Body of pancreas (tissue), 4 donors: ENCODE measurements around the gene LMBRD1. TPM values are rescaled to one million over a fixed set of nuclear protein-coding genes. Genes with fewer than 3 reads are reported as not detected.
A peak's percentile ranks its signal among the peaks of the same experiment; 100 is the strongest.
"Not testable (repeated sequence)": the region's sequence is repeated elsewhere in the genome, so short reads cannot be mapped to it uniquely, and the experiment has no call there.

Experiments
- ATAC-seq: fragments of 150-250 bp; one replicate; pipeline ENCODE4 v1.9.1; 2016
- DNase-seq, 4 donors: peaks; one replicate each; pipeline ENCODE4 v3.0.0-alpha.2; 2019
- H3K27ac ChIP-seq, 4 donors: fragments of 200-600 bp; sonication (generic); 1 replicate in 3 of 4; 2 replicates in 1 of 4; pipeline versions ENCODE4 v1.5.1 to v1.6.1; 2016 to 2019; ENCODE audit warnings: mild to moderate bottlenecking in 1 of 4, mixed read lengths in 1 of 4, moderate library complexity in 1 of 4
- H3K27me3 ChIP-seq, 2 donors: fragments of 200-600 bp; sonication (generic); one replicate each; pipeline ENCODE4 v1.6.0; 2016; ENCODE audit warnings: mild to moderate bottlenecking in 1 of 2
- H3K36me3 ChIP-seq, 2 donors: fragments of 200-600 bp; sonication (generic); replicated peaks in 1 of 2; 2 replicates each; pipeline ENCODE4 v1.5.1; 2016; ENCODE audit warnings: low read depth in 2 of 2; ENCODE audit not compliant: insufficient read depth in 1 of 2
- H3K4me1 ChIP-seq: fragments of 200-600 bp; sonication (generic); one replicate; pipeline ENCODE4 v1.6.0; 2016
- H3K4me3 ChIP-seq, 2 donors: fragments of 200-600 bp; sonication (generic); 1 replicate in 1 of 2; 2 replicates in 1 of 2; pipeline ENCODE4 v1.5.1; 2016 to 2019
- H3K9me3 ChIP-seq, 3 donors: fragments of 200-600 bp; sonication (generic); 1 replicate in 2 of 3; 2 replicates in 1 of 3; pipeline ENCODE4 v1.5.1; 2016
- POLR2A ChIP-seq, 3 donors: fragments of 450-650 bp; IDR thresholded peaks; one replicate each; pipeline ENCODE4 v1.6.1; 2016; ENCODE audit warnings: antibody characterized with exemption in 3 of 3, mild to moderate bottlenecking in 2 of 3
- WGBS, 2 donors: methylation state at CpG; one replicate each; pipeline ENCODE4 v1.1.5; 2017; 5-methylcytosine and 5-hydroxymethylcytosine counted together
- intact Hi-C: fragments of 100-400 bp; cut with DNase I; formaldehyde crosslinking; loops from one replicate; pipeline ENCODE4 v1.15.1; 2023
- total RNA-seq, 2 donors: library from RNA; depleted of rRNA; stranded (reverse); fragments of >200 nt; gene quantifications; one replicate each; pipeline ENCODE4 v1.1.0, GENCODE V29; 2016
- TF ChIP-seq, protein P1 (sequence below), 7 experiments: fragments of 450-650 bp in 4 of 7; fragments of 200-600 bp in 3 of 7; sonication (generic) in 3 of 7; IDR thresholded peaks; one replicate each; pipeline ENCODE4 v1.5.1; 2016 to 2019; ENCODE audit warnings: antibody characterized with exemption in 7 of 7

LMBRD1 gene
- total RNA-seq, 2 donors from 2014 or later = 33.9 to 55.3 TPM

DNA sequence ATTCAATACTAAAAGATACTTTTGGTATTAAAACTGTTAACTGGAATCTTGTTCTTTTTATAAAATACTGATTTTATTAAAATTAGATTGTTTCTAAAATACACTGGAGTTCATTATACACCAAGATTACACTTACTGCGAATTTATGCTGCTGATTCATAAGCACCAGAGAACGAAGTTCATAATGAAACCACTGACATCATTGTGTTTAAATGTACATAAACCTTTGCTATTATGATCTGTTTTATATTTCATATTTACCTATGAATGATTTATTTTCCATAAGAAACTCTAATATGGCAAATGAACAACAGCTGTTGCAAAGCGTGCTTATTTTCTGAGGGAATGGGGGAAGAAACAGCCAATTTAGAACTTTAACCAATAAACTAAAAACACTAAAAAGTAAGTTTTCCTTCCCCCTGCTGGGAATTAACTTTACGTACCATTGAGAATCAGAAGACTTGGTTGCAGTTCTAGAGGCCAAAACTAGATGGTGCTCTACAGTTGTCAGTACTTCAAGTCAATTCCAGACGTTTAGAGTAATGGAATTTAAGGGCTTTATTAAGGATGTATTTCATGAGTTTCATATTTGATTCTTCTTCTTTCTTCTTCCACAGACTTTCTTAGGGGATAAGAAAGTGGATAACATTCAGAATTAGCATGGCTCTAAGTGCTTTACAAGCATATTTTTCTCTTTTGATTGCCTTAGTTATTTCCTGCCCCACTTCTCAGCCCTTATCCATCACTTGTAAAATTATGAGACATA, 38.8 kb upstream of the LMBRD1 start:
- peak; percentile 76 for ATAC-seq
- Histone ChIP-seq H3K27me3 (no peaks in the 10 kb centered on the region), H3K9me3 (no peaks in the 10 kb centered on the region), H3K4me1 (peaks cover 3% of the 10 kb centered on the region), H3K36me3 (no peaks in the 10 kb centered on the region), H3K4me3 (no peak overlapping the region), H3K27ac (no peak overlapping the region)
- DNase-seq = peak; percentile 22 to 64 (median 32)
- intact Hi-C loops = loop anchor here (10.0 kb wide), 1 partner anchor 269 kb away; no protein-coding TSS in a partner anchor
- WGBS, 2 donors = 7% methylated on average over 5 of the region's 5 CpGs
- TF ChIP-seq, protein P1, sequence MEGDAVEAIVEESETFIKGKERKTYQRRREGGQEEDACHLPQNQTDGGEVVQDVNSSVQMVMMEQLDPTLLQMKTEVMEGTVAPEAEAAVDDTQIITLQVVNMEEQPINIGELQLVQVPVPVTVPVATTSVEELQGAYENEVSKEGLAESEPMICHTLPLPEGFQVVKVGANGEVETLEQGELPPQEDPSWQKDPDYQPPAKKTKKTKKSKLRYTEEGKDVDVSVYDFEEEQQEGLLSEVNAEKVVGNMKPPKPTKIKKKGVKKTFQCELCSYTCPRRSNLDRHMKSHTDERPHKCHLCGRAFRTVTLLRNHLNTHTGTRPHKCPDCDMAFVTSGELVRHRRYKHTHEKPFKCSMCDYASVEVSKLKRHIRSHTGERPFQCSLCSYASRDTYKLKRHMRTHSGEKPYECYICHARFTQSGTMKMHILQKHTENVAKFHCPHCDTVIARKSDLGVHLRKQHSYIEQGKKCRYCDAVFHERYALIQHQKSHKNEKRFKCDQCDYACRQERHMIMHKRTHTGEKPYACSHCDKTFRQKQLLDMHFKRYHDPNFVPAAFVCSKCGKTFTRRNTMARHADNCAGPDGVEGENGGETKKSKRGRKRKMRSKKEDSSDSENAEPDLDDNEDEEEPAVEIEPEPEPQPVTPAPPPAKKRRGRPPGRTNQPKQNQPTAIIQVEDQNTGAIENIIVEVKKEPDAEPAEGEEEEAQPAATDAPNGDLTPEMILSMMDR (IDR thresholded peaks at IDR 0.05) = peak; percentile 67 to 85 (median 80)
- no peak for TF ChIP-seq POLR2A (IDR thresholded peaks at IDR 0.05)

DNA sequence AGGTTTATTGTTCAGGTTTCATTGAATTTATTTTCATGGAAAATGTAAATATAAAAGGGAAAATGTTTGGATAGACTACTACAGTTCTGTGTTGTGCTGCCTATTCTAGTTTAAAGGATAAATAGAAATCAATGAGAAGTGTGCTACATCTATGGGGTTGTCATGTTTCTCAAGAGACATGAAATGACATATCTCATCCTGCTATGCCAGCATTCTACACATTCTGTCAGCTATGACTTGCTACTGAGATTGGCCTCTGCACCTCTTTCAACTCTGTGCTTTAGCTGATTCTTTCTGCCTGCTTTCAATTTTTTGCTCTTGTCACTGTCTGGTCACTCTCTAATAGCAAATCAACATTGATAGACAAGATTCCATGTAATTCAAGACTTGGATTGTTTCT, 35.7 kb upstream of the LMBRD1 start:
- TF ChIP-seq, protein P1 (IDR thresholded peaks at IDR 0.05) = no peak
- TF ChIP-seq POLR2A (IDR thresholded peaks at IDR 0.05) = no peak
- H3K36me3 ChIP-seq = no peaks in the 10 kb centered on the region
- no peak for DNase-seq

DNA sequence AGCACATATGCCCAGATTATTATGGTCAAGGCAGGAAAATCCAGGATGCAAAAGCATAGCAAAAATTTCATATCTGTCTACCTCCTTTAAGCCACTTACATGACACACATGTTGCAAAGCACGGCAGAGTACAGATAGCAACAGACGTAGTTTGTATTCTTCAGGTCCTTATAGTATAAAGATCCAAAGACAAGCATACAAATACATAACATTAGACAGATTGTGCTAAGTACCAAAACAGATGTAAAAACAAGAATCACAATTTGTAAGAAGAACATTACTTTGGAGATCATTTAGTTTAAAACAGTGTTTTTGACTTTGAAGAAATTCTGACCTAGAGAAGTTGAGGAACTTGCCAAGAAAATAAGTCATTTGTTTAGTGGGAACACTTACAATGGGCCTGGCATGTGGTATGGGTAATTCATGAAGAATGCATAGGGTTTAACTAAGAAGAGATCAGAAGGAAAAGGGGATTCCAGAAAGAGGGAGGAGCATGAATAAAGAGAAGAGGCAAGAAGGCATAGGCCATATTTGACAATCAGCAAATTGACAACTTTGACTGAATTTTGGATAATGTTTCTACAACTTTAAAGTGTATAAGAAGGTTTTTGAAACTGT, 30.6 kb upstream of the LMBRD1 start:
- no peak for TF ChIP-seq POLR2A (IDR thresholded peaks at IDR 0.05)
- TF ChIP-seq, protein P1 (IDR thresholded peaks at IDR 0.05) = no peak
- WGBS, 2 donors = 45 to 73% methylated on average over 2 of the region's 2 CpGs
- no peak overlapping the region for H3K4me3 ChIP-seq
- H3K36me3 ChIP-seq = no peaks in the 10 kb centered on the region
- no peak overlapping the region for H3K27ac ChIP-seq
- no peaks in the 10 kb centered on the region for H3K27me3 ChIP-seq
- intact Hi-C loops = no loop called here
- H3K9me3 ChIP-seq = no peaks in the 10 kb centered on the region
- ATAC-seq (no peak), DNase-seq (no peak)
- H3K4me1 ChIP-seq = peaks cover 7% of the 10 kb centered on the region

More for the DNA sequence above, 35.7 kb upstream of the LMBRD1 start:
- H3K27me3 ChIP-seq = no peaks in the 10 kb centered on the region
- peaks cover 3% of the 10 kb centered on the region for H3K4me1 ChIP-seq
- H3K27ac ChIP-seq = no peak overlapping the region
- ATAC-seq = no peak
- H3K4me3 ChIP-seq = no peak overlapping the region
- intact Hi-C loops = loop anchor here (10.0 kb wide), 1 partner anchor 272 kb away; no protein-coding TSS in a partner anchor
- no peaks in the 10 kb centered on the region for H3K9me3 ChIP-seq

DNA sequence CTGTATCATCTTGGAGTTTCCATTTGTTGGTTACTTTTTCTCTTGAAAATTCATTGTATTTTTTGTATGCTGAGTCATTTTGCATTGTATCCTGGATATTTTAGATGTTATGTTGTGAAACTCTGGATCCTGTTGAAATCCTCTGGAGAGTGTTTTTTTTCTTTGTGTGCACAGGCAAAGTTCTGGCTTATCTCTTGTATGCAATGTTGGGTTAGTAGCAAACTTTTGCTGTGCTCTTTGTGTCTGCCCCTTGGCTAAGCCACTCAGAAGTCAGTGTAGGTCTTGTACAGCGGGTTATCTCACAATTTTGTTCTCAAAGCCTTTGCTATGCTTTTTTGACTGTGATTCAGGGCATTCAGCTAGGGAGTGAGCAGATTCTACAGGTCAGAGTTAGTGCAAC, 29.1 kb upstream of the LMBRD1 start:
- peaks cover 10% of the 10 kb centered on the region for H3K4me1 ChIP-seq
- no peak overlapping the region for H3K4me3 ChIP-seq
- ATAC-seq (peak; percentile 76), DNase-seq (peak in 3 of 4 donors; percentile 7 to 41 (median 16))
- no peak overlapping the region for H3K27ac ChIP-seq
- H3K36me3 ChIP-seq = no peaks in the 10 kb centered on the region
- 28 to 36% methylated on average over 1 of the region's 1 CpG for WGBS, 2 donors
- no peak for TF ChIP-seq POLR2A (IDR thresholded peaks at IDR 0.05)
- TF ChIP-seq, protein P1 (IDR thresholded peaks at IDR 0.05) = no peak
- intact Hi-C loops = no loop called here
- no peaks in the 10 kb centered on the region for H3K9me3 ChIP-seq
- no peaks in the 10 kb centered on the region for H3K27me3 ChIP-seq

DNA sequence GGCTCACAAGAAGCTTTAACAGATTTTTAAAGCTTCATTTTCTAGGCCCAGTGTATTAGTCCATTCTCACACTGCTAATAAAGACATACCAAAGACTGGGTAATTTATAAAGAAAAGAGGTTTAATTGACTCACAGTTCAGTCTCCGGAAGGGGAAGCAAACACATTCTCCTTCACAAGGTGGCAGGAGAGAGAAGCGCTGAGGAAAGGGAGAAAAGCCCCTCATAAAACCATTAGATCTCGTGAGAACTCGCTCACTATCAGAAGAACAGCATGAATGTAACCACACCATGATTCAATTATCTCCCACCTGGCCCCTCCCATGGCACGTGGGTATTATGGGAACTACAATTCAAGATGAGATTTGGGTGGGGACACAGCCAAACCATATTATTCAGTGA, 27.5 kb upstream of the LMBRD1 start:
- H3K4me3 ChIP-seq, intact Hi-C loops, H3K9me3 ChIP-seq, DNase-seq, H3K36me3 ChIP-seq, H3K27ac ChIP-seq, H3K27me3 ChIP-seq, ATAC-seq: not testable (repeated sequence)
- H3K4me1 ChIP-seq = peaks cover 15% of the 10 kb centered on the region
- WGBS, 2 donors = 73 to 85% methylated on average over 5 of the region's 5 CpGs
